Endothelial cell of umbilical vein (primary cell): ENCODE results near the gene MARCHF11.

Source experiments
- CTCF ChIP-seq, 2 donors: IDR thresholded peaks; 1 replicate in 1 of 2; 2 replicates in 1 of 2; pipeline ENCODE4 v1.5.1; 2011; ENCODE audit warnings: low read length in 2 of 2, mild to moderate bottlenecking in 2 of 2, moderate library complexity in 2 of 2, control low read depth in 1 of 2, inconsistent platforms in 1 of 2, low read depth in 1 of 2; ENCODE audit not compliant: insufficient read depth in 1 of 2; ENCODE audit errors: extremely low read depth in 1 of 2
- EZH2 ChIP-seq: IDR thresholded peaks from 2 replicates; pipeline ENCODE4 v1.6.1; 2012; ENCODE audit warnings: borderline replicate concordance, low read depth, mild to moderate bottlenecking, moderate library complexity, low read length, inconsistent platforms; ENCODE audit not compliant: severe bottlenecking
- FOS ChIP-seq: IDR thresholded peaks from 2 replicates; pipeline ENCODE4 v1.6.1; 2011; ENCODE audit warnings: mild to moderate bottlenecking, low read length, moderate library complexity, borderline replicate concordance; ENCODE audit not compliant: insufficient read depth
- GATA2 ChIP-seq: IDR thresholded peaks from 2 replicates; pipeline ENCODE4 v1.7.0; 2011; ENCODE audit warnings: low read depth, mild to moderate bottlenecking, moderate library complexity, mixed read lengths, low read length; ENCODE audit not compliant: insufficient read length, insufficient read depth
- JUN ChIP-seq: IDR thresholded peaks from 2 replicates; pipeline ENCODE4 v1.6.1; 2011; ENCODE audit warnings: borderline replicate concordance, low read depth; ENCODE audit not compliant: insufficient read length, insufficient read depth
- MAX ChIP-seq: IDR thresholded peaks from 2 replicates; pipeline ENCODE4 v1.6.1; 2011; ENCODE audit not compliant: insufficient read depth, insufficient read length
- MYC ChIP-seq: IDR thresholded peaks from one replicate; pipeline ENCODE4 v1.6.1; 2011; ENCODE audit warnings: mild to moderate bottlenecking, low read depth, low read length
- POLR2A ChIP-seq: IDR thresholded peaks from 2 replicates; pipeline ENCODE4 v1.6.1; 2012; ENCODE audit warnings: low read depth, mild to moderate bottlenecking, control low read depth, low read length
- POLR2AphosphoS5 ChIP-seq: IDR thresholded peaks from 2 replicates; pipeline ENCODE4 v1.6.1; 2012; ENCODE audit warnings: low read depth, mild to moderate bottlenecking, control low read depth, low read length, moderate library complexity; ENCODE audit not compliant: insufficient read depth

- TF ChIP-seq POLR2A (no peak), POLR2AphosphoS5 (no peak), CTCF (IDR thresholded peaks at IDR 0.05; ENCODE audit: extremely low read depth in 1 of 2, insufficient read depth in 1 of 2, low read depth in 1 of 2, low read length in 2 of 2) (no peak), EZH2 (no peak), MAX (no peak), JUN (no peak), MYC (no peak), GATA2 (no peak), FOS (no peak)
Measured at GRCh38 chr5:16159636-16160035, 20.0 kb downstream of the MARCHF11 start.
